IMR-90 (cell line): Measurements from ENCODE around the gene CDK5RAP2. TPM values are rescaled to one million over a fixed set of nuclear protein-coding genes. Genes with fewer than 3 reads are reported as not detected.

Experiments used
- ATAC-seq: fragments of 200-7000 bp; cut with Tn5 transposase; 2 replicates; pipeline ENCODE4 v1.9.1; 2020; ENCODE audit warnings: low read depth, mild to moderate bottlenecking, moderate library complexity
- BruUV-seq: library from RNA; stranded (reverse); fragments of 400-500 nt; replicated peaks from 2 replicates; lab custom pipeline; 2021; lab: Mats Ljungman, UMichigan
- CTCF ChIA-PET: fragments of 300-600 bp; formaldehyde crosslinking; extraction: SDS; loops from one replicate; lab custom pipeline; 2021; ENCODE audit warnings: antibody characterized with exemption; lab: Yijun Ruan, JAX
- POLR2A ChIA-PET: fragments of 300-600 bp; sonication (Branson Sonifier 250); formaldehyde crosslinking; loops from one replicate; lab custom pipeline; 2022; ENCODE audit warnings: antibody characterized with exemption; ENCODE audit not compliant: unreplicated experiment; lab: Charles Lee
- DNase-seq: peaks from one replicate; pipeline ENCODE4 v3.0.0; 2013
- H2AFZ ChIP-seq: replicated peaks from 2 replicates; pipeline ENCODE3; 2013; ENCODE audit warnings: low read length, mild to moderate bottlenecking; ENCODE audit not compliant: poor library complexity
- H2AK5ac ChIP-seq: 2 replicates; pipeline ENCODE4 v1.6.1; 2013; ENCODE audit warnings: low read depth, low read length, inconsistent platforms
- H2AK9ac ChIP-seq: replicated peaks from 2 replicates; pipeline ENCODE3; 2013; ENCODE audit warnings: mild to moderate bottlenecking, low read depth, low read length, moderate library complexity; ENCODE audit not compliant: poor library complexity
- H2BK120ac ChIP-seq: 2 replicates; pipeline ENCODE4 v1.6.1; 2013; ENCODE audit warnings: low read depth, low read length, inconsistent platforms
- H2BK15ac ChIP-seq: 3 replicates; pipeline ENCODE4 v1.6.1; 2013; ENCODE audit warnings: low read depth, low read length, inconsistent platforms
- H2BK20ac ChIP-seq: 2 replicates; pipeline ENCODE4 v1.6.1; 2013; ENCODE audit warnings: low read depth, mild to moderate bottlenecking, inconsistent platforms, low read length, moderate library complexity
- H2BK5ac ChIP-seq: 2 replicates; pipeline ENCODE4 v1.6.1; 2013; ENCODE audit warnings: mild to moderate bottlenecking, low read depth, low read length, inconsistent platforms; ENCODE audit not compliant: poor library complexity, severe bottlenecking
- H3K14ac ChIP-seq: replicated peaks from 2 replicates; pipeline ENCODE4 v1.6.1; 2013; ENCODE audit warnings: low read depth, low read length, inconsistent platforms
- H3K18ac ChIP-seq: 2 replicates; pipeline ENCODE4 v1.6.1; 2013; ENCODE audit warnings: low read depth, low read length, control low read depth
- H3K23ac ChIP-seq: 2 replicates; pipeline ENCODE4 v1.6.1; 2013; ENCODE audit warnings: low read depth, low read length, inconsistent platforms
- H3K27ac ChIP-seq: 2 replicates; pipeline ENCODE4 v1.5.1; 2013; ENCODE audit warnings: mild to moderate bottlenecking, control low read depth, low read length; ENCODE audit not compliant: insufficient read depth
- H3K27me3 ChIP-seq: 2 replicates; pipeline ENCODE4 v1.6.1; 2013; ENCODE audit warnings: low read length; ENCODE audit not compliant: control insufficient read depth, insufficient read depth
- H3K36me3 ChIP-seq: 2 replicates; pipeline ENCODE4 v1.6.1; 2013; ENCODE audit warnings: low read length, mixed read lengths; ENCODE audit not compliant: control insufficient read depth, insufficient read depth
- H3K4ac ChIP-seq: 2 replicates; pipeline ENCODE4 v1.6.1; 2013; ENCODE audit warnings: low read depth, low read length, inconsistent platforms
- H3K4me1 ChIP-seq: 2 replicates; pipeline ENCODE4 v1.6.1; 2013; ENCODE audit warnings: low read length, mixed read lengths; ENCODE audit not compliant: control insufficient read depth, insufficient read depth
- H3K4me2 ChIP-seq: 2 replicates; pipeline ENCODE4 v1.6.1; 2013; ENCODE audit warnings: low read depth, mild to moderate bottlenecking, control low read depth, low read length, moderate library complexity
- H3K4me3 ChIP-seq: 2 replicates; pipeline ENCODE4 v1.5.1; 2013; ENCODE audit warnings: low read depth, mild to moderate bottlenecking, control low read depth, low read length, moderate library complexity; ENCODE audit not compliant: insufficient read depth
- H3K56ac ChIP-seq: 2 replicates; pipeline ENCODE4 v1.6.1; 2013; ENCODE audit warnings: low read length, inconsistent platforms; ENCODE audit not compliant: insufficient read depth; ENCODE audit errors: extremely low read depth
- H3K79me1 ChIP-seq, 2 experiments: 2 replicates each; pipeline ENCODE4 v1.6.1; 2013; ENCODE audit warnings: low read length in 2 of 2, inconsistent platforms in 1 of 2, low read depth in 1 of 2
- H3K9ac ChIP-seq: 2 replicates; pipeline ENCODE4 v1.6.1; 2013; ENCODE audit warnings: low read depth, low read length, control low read depth
- H3K9me1 ChIP-seq: 2 replicates; pipeline ENCODE4 v1.6.1; 2013; ENCODE audit warnings: low read length, inconsistent platforms; ENCODE audit not compliant: insufficient read depth
- H3K9me3 ChIP-seq: 2 replicates; pipeline ENCODE4 v1.6.1; 2013; ENCODE audit warnings: low read length; ENCODE audit not compliant: control insufficient read depth, insufficient read depth
- H4K20me1 ChIP-seq: 2 replicates; pipeline ENCODE4 v1.6.1; 2013; ENCODE audit warnings: low read length, inconsistent platforms; ENCODE audit not compliant: insufficient read depth
- H4K5ac ChIP-seq: 2 replicates; pipeline ENCODE4 v1.6.1; 2013; ENCODE audit warnings: mild to moderate bottlenecking, low read depth, low read length, control low read depth
- H4K8ac ChIP-seq, 2 experiments: 2 replicates each; pipeline ENCODE4 v1.6.1; 2013; ENCODE audit warnings: low read depth in 2 of 2, low read length in 2 of 2, control low read depth in 1 of 2, inconsistent platforms in 1 of 2
- H4K91ac ChIP-seq: 2 replicates; pipeline ENCODE4 v1.6.1; 2013; ENCODE audit warnings: low read depth, low read length, inconsistent platforms; ENCODE audit not compliant: insufficient read depth
- BHLHE40 ChIP-seq: fragments of 150-350 bp; IDR thresholded peaks from 2 replicates; pipeline ENCODE4 v1.6.1; 2016; ENCODE audit warnings: mild to moderate bottlenecking, low read depth, low read length
- CEBPB ChIP-seq: IDR thresholded peaks from 2 replicates; pipeline ENCODE4 v1.6.1; 2012; ENCODE audit warnings: low read depth, low read length, improper control_type of control experiment
- CTCF ChIP-seq: conservative IDR thresholded peaks from 2 replicates; pipeline ENCODE4 v1.5.1; 2012; ENCODE audit warnings: mild to moderate bottlenecking, low read depth, low read length, improper control_type of control experiment
- ELK1 ChIP-seq: fragments of 150-350 bp; IDR thresholded peaks from 2 replicates; pipeline ENCODE4 v1.6.1; 2016; ENCODE audit warnings: low read depth, mild to moderate bottlenecking, low read length, moderate library complexity, borderline replicate concordance
- FOS ChIP-seq: fragments of 150-350 bp; IDR thresholded peaks from 2 replicates; pipeline ENCODE4 v1.6.1; 2016; ENCODE audit warnings: low read depth, low read length
- MAFK ChIP-seq: IDR thresholded peaks from 2 replicates; pipeline ENCODE4 v1.6.1; 2012; ENCODE audit warnings: low read depth, low read length, improper control_type of control experiment
- MAZ ChIP-seq: IDR thresholded peaks from 2 replicates; pipeline ENCODE4 v1.6.1; 2012; ENCODE audit warnings: low read depth, mild to moderate bottlenecking, low read length, improper control_type of control experiment, moderate library complexity, borderline replicate concordance
- MXI1 ChIP-seq: IDR thresholded peaks from 2 replicates; pipeline ENCODE4 v1.6.1; 2012; ENCODE audit warnings: low read depth, mild to moderate bottlenecking, low read length, moderate library complexity, borderline replicate concordance
- NFE2L2 ChIP-seq: fragments of 150-350 bp; IDR thresholded peaks from 2 replicates; pipeline ENCODE4 v1.6.1; 2016; ENCODE audit warnings: low read depth, mild to moderate bottlenecking, low read length
- POLR2A ChIP-seq: IDR thresholded peaks from 2 replicates; pipeline ENCODE4 v1.6.1; 2012; ENCODE audit warnings: mild to moderate bottlenecking, low read depth, low read length
- RAD21 ChIP-seq: IDR thresholded peaks from 2 replicates; pipeline ENCODE4 v1.6.1; 2012; ENCODE audit warnings: low read length, improper control_type of control experiment
- RCOR1 ChIP-seq: IDR thresholded peaks from 2 replicates; pipeline ENCODE4 v1.6.1; 2012; ENCODE audit warnings: mild to moderate bottlenecking, low read length, improper control_type of control experiment; ENCODE audit not compliant: insufficient replicate concordance
- RFX5 ChIP-seq: IDR thresholded peaks from 2 replicates; pipeline ENCODE4 v1.8.0; 2012; ENCODE audit warnings: low read depth, mild to moderate bottlenecking, low read length, moderate library complexity
- WGBS, 2 experiments: methylation state at CpG; one replicate each; pipeline versions ENCODE4 v1.1.5 to v1.1.7; 2013; ENCODE audit warnings: missing lambda C conversion rate in 2 of 2; ENCODE audit not compliant: insufficient read length in 1 of 2; ENCODE audit errors: extremely low coverage in 2 of 2; 5-methylcytosine and 5-hydroxymethylcytosine counted together
- dilution Hi-C: fragments of 300-500 bp; cut with HindIII; formaldehyde crosslinking; loops from one replicate; pipeline ENCODE4 v1.14.3; 2018; ENCODE audit warnings: low sequenced_read_pairs; ENCODE audit not compliant: unreplicated experiment
- in situ Hi-C: fragments of 300-500 bp; cut with MboI; formaldehyde crosslinking; loops from 3 replicates; pipeline ENCODE4 v1.14.3; 2019; ENCODE audit warnings: low sequenced_read_pairs, inconsistent platforms, mixed read lengths
- intact Hi-C: fragments of 100-400 bp; cut with micrococcal nuclease; formaldehyde crosslinking; loops from 2 replicates; pipeline ENCODE4 v1.10.0; 2022
- polyA plus RNA-seq, 3 experiments: library from polyadenylated mRNA; depleted of rRNA; stranded (reverse); fragments of >200 nt; gene quantifications; 2 replicates each; pipeline ENCODE4 v1.2.3, GENCODE V29; 2012; ENCODE audit warnings: low replicate concordance in 1 of 3
- total RNA-seq: library from RNA; depleted of rRNA; stranded (reverse); fragments of >200 nt; gene quantifications from 2 replicates; pipeline ENCODE4 v1.2.3, GENCODE V29; 2012

The CDK5RAP2 gene
- total and polyA plus RNA-seq, 2 of the 4 experiments (the other 2 are of a cell fraction) = 29.5 to 31.7 TPM

- DNase-seq (no peak), ATAC-seq (no peak)
- H2AFZ ChIP-seq = no peak overlapping the region
- no peaks in the 10 kb centered on the region for H3K27me3 ChIP-seq
- 86% methylated on average over 1 of the region's 3 CpGs; no CpG with 5 or more reads in 1 of the 2 experiments for WGBS, 2 experiments
- H3K4me1 ChIP-seq = peaks cover 5% of the 10 kb centered on the region
- peaks cover 2% of the 10 kb centered on the region; the same call in 1 of the 2 replicates for H3K36me3 ChIP-seq
- H2BK5ac ChIP-seq = no peak overlapping the region
- no peak overlapping the region for H3K4ac ChIP-seq
- dilution Hi-C loops (no loop called here), intact Hi-C loops (no loop called here), in situ Hi-C loops (no loop called here)
- H3K14ac ChIP-seq = no peak overlapping the region
- H3K27ac ChIP-seq = no peak overlapping the region
- H2BK15ac ChIP-seq = no peak overlapping the region
- TF ChIP-seq ELK1 = no peak
- no peak for TF ChIP-seq NFE2L2
- no peak for TF ChIP-seq FOS
- no peak for TF ChIP-seq MXI1
- no peak for TF ChIP-seq RCOR1
- no peak for TF ChIP-seq POLR2A
- TF ChIP-seq MAFK = no peak
- no peak for TF ChIP-seq CTCF
- TF ChIP-seq CEBPB = no peak
- TF ChIP-seq MAZ = no peak
- no peak for TF ChIP-seq RAD21
- TF ChIP-seq RFX5 = no peak
- no peak for TF ChIP-seq BHLHE40
- H3K4me2 ChIP-seq = no peak overlapping the region
- H4K5ac ChIP-seq = no peak overlapping the region
- H3K18ac ChIP-seq = no peak overlapping the region
- H3K9me1 ChIP-seq = peaks cover 9% of the 10 kb centered on the region; the same call in 1 of the 2 replicates
- no peaks in the 10 kb centered on the region for H4K20me1 ChIP-seq
- H3K9ac ChIP-seq = no peak overlapping the region
- ChIA-PET POLR2A (no interaction called here), CTCF (no interaction called here)
- H3K23ac ChIP-seq = no peak overlapping the region
- no peak overlapping the region for H4K91ac ChIP-seq
- H3K9me3 ChIP-seq = no peaks in the 10 kb centered on the region
- H2AK5ac ChIP-seq = no peak overlapping the region; the same call in 1 of the 2 replicates
- BruUV-seq = no TSS peak
- H4K8ac ChIP-seq = no peak overlapping the region
- H2AK9ac ChIP-seq = no peak overlapping the region
- no peak overlapping the region for H3K4me3 ChIP-seq
- H3K56ac ChIP-seq = no peak overlapping the region
- H2BK120ac ChIP-seq = no peak overlapping the region
- H3K79me1 ChIP-seq = peaks cover 11 to 13% of the 10 kb centered on the region in 2 experiments
- no peak overlapping the region for H2BK20ac ChIP-seq
Observed at GRCh38 chr9:120450916-120451315, 129.1 kb downstream of the CDK5RAP2 start.
